B cell (primary cell): Measurements from ENCODE around the gene CYP27B1. TPM values are rescaled to one million over a fixed set of nuclear protein-coding genes. Genes with fewer than 3 reads are reported as not detected.

Source experiments
- ATAC-seq: fragments of 200-7000 bp; cut with Tn5 transposase; one replicate; pipeline ENCODE4 v1.10.0; 2021; ENCODE audit warnings: low read depth, mild to moderate bottlenecking, moderate number of reproducible peaks, moderate library complexity
- CTCF ChIA-PET: fragments of 350-600 bp; sonication (Branson Sonifier 250); formaldehyde crosslinking; loops from one replicate; lab custom pipeline; 2021; ENCODE audit warnings: antibody characterized with exemption, inconsistent platforms; lab: Charles Lee
- POLR2A ChIA-PET: fragments of 350-600 bp; sonication (Branson Sonifier 250); formaldehyde crosslinking; loops from one replicate; lab custom pipeline; 2021; ENCODE audit warnings: antibody characterized with exemption; lab: Charles Lee
- DNase-seq: peaks from one replicate; pipeline ENCODE4 v3.0.0; 2013
- H2AFZ ChIP-seq: 2 replicates; pipeline ENCODE4 v1.6.1; 2012; ENCODE audit warnings: mild to moderate bottlenecking, low read depth, low read length; ENCODE audit not compliant: insufficient read depth, poor library complexity, severe bottlenecking
- H3K27ac ChIP-seq, 2 donors: 1 replicate in 1 of 2; 2 replicates in 1 of 2; pipeline ENCODE4 v1.5.1; 2012 to 2013; ENCODE audit warnings: low read length in 2 of 2, mild to moderate bottlenecking in 2 of 2, moderate library complexity in 1 of 2
- H3K27me3 ChIP-seq, 4 experiments: fragments of 200-600 bp in 1 of 4; sonication (generic) in 1 of 4; replicated peaks in 1 of 4; 1 replicate in 2 of 4; 2 replicates in 2 of 4; pipeline versions ENCODE4 v1.6.1 to v1.7.0; 2013 to 2016; ENCODE audit warnings: low read length in 3 of 4, mild to moderate bottlenecking in 2 of 4, mixed read lengths in 1 of 4, moderate library complexity in 1 of 4; ENCODE audit not compliant: insufficient read depth in 4 of 4, control insufficient read depth in 3 of 4; ENCODE audit errors: control extremely low read depth in 1 of 4
- H3K36me3 ChIP-seq, 2 experiments: replicated peaks in 1 of 2; 1 replicate in 1 of 2; 2 replicates in 1 of 2; pipeline versions ENCODE4 v1.6.1 to v1.7.1; 2013; ENCODE audit warnings: low read length in 1 of 2; ENCODE audit not compliant: insufficient read depth in 2 of 2, control insufficient read depth in 1 of 2; ENCODE audit errors: control extremely low read depth in 1 of 2, extremely low read depth in 1 of 2
- H3K4me1 ChIP-seq, 2 donors: fragments of 200-600 bp in 1 of 2; sonication (generic) in 1 of 2; 1 replicate in 1 of 2; 2 replicates in 1 of 2; pipeline versions ENCODE4 v1.5.1 to v1.6.1; 2013 to 2017; ENCODE audit warnings: low read length in 2 of 2; ENCODE audit not compliant: control insufficient read depth in 2 of 2, insufficient read depth in 2 of 2
- H3K4me2 ChIP-seq: replicated peaks from 2 replicates; pipeline ENCODE3; 2012; ENCODE audit warnings: mild to moderate bottlenecking, low read depth, low read length; ENCODE audit not compliant: poor library complexity, severe bottlenecking
- H3K4me3 ChIP-seq, 5 experiments: fragments of 200-600 bp in 1 of 5; sonication (generic) in 1 of 5; 1 replicate in 3 of 5; 2 replicates in 2 of 5; pipeline versions ENCODE4 v1.5.1 to v1.7.0; 2011 to 2016; ENCODE audit warnings: low read length in 4 of 5, mild to moderate bottlenecking in 4 of 5, low read depth in 2 of 5, control low read depth in 1 of 5, moderate library complexity in 1 of 5; ENCODE audit not compliant: insufficient read depth in 1 of 5; ENCODE audit errors: control extremely low read depth in 1 of 5, extremely low read depth in 1 of 5
- H3K79me2 ChIP-seq: fragments of 200-600 bp; sonication (generic); one replicate; pipeline ENCODE4 v1.6.0; 2016; ENCODE audit warnings: low read length; ENCODE audit not compliant: control insufficient read depth, insufficient read depth
- H3K9ac ChIP-seq: fragments of 200-600 bp; sonication (generic); 2 replicates; pipeline ENCODE4 v1.6.1; 2017; ENCODE audit warnings: mild to moderate bottlenecking, low read length, moderate library complexity
- H3K9me3 ChIP-seq, 3 donors: one replicate each; pipeline versions ENCODE4 v1.6.1 to v1.7.1; 2013; ENCODE audit warnings: low read length in 2 of 3; ENCODE audit not compliant: control insufficient read depth in 2 of 3, insufficient read depth in 1 of 3; ENCODE audit errors: control extremely low read depth in 1 of 3
- H4K20me1 ChIP-seq: 2 replicates; pipeline ENCODE4 v1.6.0; 2012; ENCODE audit warnings: mild to moderate bottlenecking, low read length; ENCODE audit not compliant: insufficient read depth, control insufficient read depth, poor library complexity, severe bottlenecking
- H3K27ac Mint-ChIP-seq: one replicate; pipeline ENCODE4 v1.8.0; 2021; ENCODE audit warnings: mixed read lengths
- H3K27me3 Mint-ChIP-seq: one replicate; pipeline ENCODE4 v1.8.0; 2021; ENCODE audit warnings: mixed read lengths
- H3K4me1 Mint-ChIP-seq: one replicate; pipeline ENCODE4 v1.8.0; 2021; ENCODE audit warnings: mixed read lengths
- H3K4me3 Mint-ChIP-seq: one replicate; pipeline ENCODE4 v1.8.0; 2021; ENCODE audit warnings: mixed read lengths
- H3K9me3 Mint-ChIP-seq: one replicate; pipeline ENCODE4 v1.8.0; 2022; ENCODE audit warnings: mixed read lengths; ENCODE audit not compliant: insufficient read depth
- CTCF ChIP-seq: fragments of 200-600 bp; IDR thresholded peaks from one replicate; pipeline ENCODE4 v1.8.0; 2022; ENCODE audit warnings: antibody characterized with exemption, mild to moderate bottlenecking
- EZH2 ChIP-seq: IDR thresholded peaks from 2 replicates; pipeline ENCODE4 v1.6.1; 2012; ENCODE audit warnings: borderline replicate concordance, low read depth, mild to moderate bottlenecking, moderate library complexity, low read length; ENCODE audit not compliant: insufficient read depth, poor library complexity, severe bottlenecking
- WGBS: methylation state at CpG from one replicate; pipeline ENCODE4 v1.1.5; 2013; ENCODE audit warnings: missing lambda C conversion rate; ENCODE audit not compliant: insufficient coverage; 5-methylcytosine and 5-hydroxymethylcytosine counted together
- intact Hi-C: fragments of 100-400 bp; cut with micrococcal nuclease; formaldehyde crosslinking; loops from one replicate; pipeline ENCODE4 v1.10.0; 2022
- polyA plus RNA-seq: library from polyadenylated mRNA; depleted of rRNA; stranded (reverse); fragments of >200 nt; gene quantifications from 2 replicates; pipeline ENCODE4 v1.2.3, GENCODE V29; 2012
- total RNA-seq, 2 donors: library from RNA; stranded (reverse); fragments of 120-200 nt in 1 of 2; gene quantifications; 1 replicate in 1 of 2; 2 replicates in 1 of 2; pipeline versions ENCODE4 v1.2.3 to v1.2.4, GENCODE V29; 2013 to 2022

Gene CYP27B1
- total and polyA plus RNA-seq, 2 donors (not counting 1 experiment from before 2014, with no cell fraction given) = 0.66 to 0.79 TPM

GRCh38 chr12:57783466-57783801, 16.6 kb upstream of the CYP27B1 start:
- H3K4me1 Mint-ChIP-seq = peaks cover 18% of the 10 kb centered on the region
- TF ChIP-seq CTCF (no peak), EZH2 (no peak)
- H3K4me3 Mint-ChIP-seq = peak overlapping the region; percentile 100
- H3K4me1 ChIP-seq = peaks cover 9 to 17% of the 10 kb centered on the region in 2 donors
- no peak overlapping the region for H2AFZ ChIP-seq
- ATAC-seq (no peak), DNase-seq (no peak)
- intact Hi-C loops = loop anchor here (5.0 kb wide), 1 partner anchor 41 kb away; no protein-coding TSS in a partner anchor
- H3K9me3 ChIP-seq = no peaks in the 10 kb centered on the region
- CTCF ChIA-PET = interaction anchor here (0.7 to 6.9 kb wide), 14 partner anchors 11 to 126 kb away, joined by 3 to 59 read pairs (median 5); partner anchors contain the start of genes CYP27B1, EEF1AKMT3, MARCHF9 and METTL1
- POLR2A ChIA-PET = interaction anchor here (0.7 kb wide), 1 partner anchor 278 kb away, joined by 5 read pairs; no protein-coding TSS in a partner anchor
- H4K20me1 ChIP-seq = no peaks in the 10 kb centered on the region
- peaks cover 25% of the 10 kb centered on the region for H3K79me2 ChIP-seq
- peak overlapping the region in 1 of 2 donors; percentile 77 for H3K27ac ChIP-seq
- H3K36me3 ChIP-seq = peaks cover 9 to 29% of the 10 kb centered on the region in 2 experiments
- 87% methylated on average over 8 of the region's 12 CpGs for WGBS
- H3K4me2 ChIP-seq = peak overlapping the region; percentile 98
- H3K9me3 Mint-ChIP-seq = no peaks in the 10 kb centered on the region
- H3K27ac Mint-ChIP-seq = peak overlapping the region; percentile 96
- H3K9ac ChIP-seq = peak overlapping the region; percentile 94
- peak overlapping the region; percentile 83 to 100 (median 98) for H3K4me3 ChIP-seq
- no peaks in the 10 kb centered on the region for H3K27me3 ChIP-seq
- no peaks in the 10 kb centered on the region for H3K27me3 Mint-ChIP-seq
